IPS DF 6.9 (cell line): Measurements from ENCODE around the gene AFAP1.

Source experiments
- DNase-seq: peaks from one replicate; pipeline ENCODE4 v3.0.0-alpha.2; 2013; ENCODE audit warnings: low read depth, low spot score
- H3K27ac ChIP-seq: one replicate; pipeline ENCODE4 v1.5.1; 2013; ENCODE audit warnings: low read length, control low read depth
- H3K27me3 ChIP-seq: 2 replicates; pipeline ENCODE4 v1.6.1; 2013; ENCODE audit warnings: mild to moderate bottlenecking, low read length; ENCODE audit not compliant: control insufficient read depth, insufficient read depth
- H3K36me3 ChIP-seq: 2 replicates; pipeline ENCODE4 v1.6.1; 2013; ENCODE audit warnings: low read length; ENCODE audit not compliant: control insufficient read depth, insufficient read depth
- H3K4me1 ChIP-seq: 2 replicates; pipeline ENCODE4 v1.6.1; 2013; ENCODE audit warnings: low read length; ENCODE audit not compliant: control insufficient read depth, insufficient read depth
- H3K4me3 ChIP-seq: 2 replicates; pipeline ENCODE4 v1.5.1; 2013; ENCODE audit warnings: mild to moderate bottlenecking, low read length
- H3K9me3 ChIP-seq: 2 replicates; pipeline ENCODE4 v1.6.1; 2013; ENCODE audit warnings: low read length, inconsistent platforms; ENCODE audit not compliant: control insufficient read depth, insufficient read depth
- WGBS: extraction: QIAGEN DNeasy Blood & Tissue Kit; methylation state at CpG from one replicate; pipeline ENCODE4 v1.1.7; 2013; ENCODE audit warnings: mixed read lengths, missing lambda C conversion rate; ENCODE audit not compliant: insufficient read length, insufficient coverage; 5-methylcytosine and 5-hydroxymethylcytosine counted together

AFAP1 gene

DNA sequence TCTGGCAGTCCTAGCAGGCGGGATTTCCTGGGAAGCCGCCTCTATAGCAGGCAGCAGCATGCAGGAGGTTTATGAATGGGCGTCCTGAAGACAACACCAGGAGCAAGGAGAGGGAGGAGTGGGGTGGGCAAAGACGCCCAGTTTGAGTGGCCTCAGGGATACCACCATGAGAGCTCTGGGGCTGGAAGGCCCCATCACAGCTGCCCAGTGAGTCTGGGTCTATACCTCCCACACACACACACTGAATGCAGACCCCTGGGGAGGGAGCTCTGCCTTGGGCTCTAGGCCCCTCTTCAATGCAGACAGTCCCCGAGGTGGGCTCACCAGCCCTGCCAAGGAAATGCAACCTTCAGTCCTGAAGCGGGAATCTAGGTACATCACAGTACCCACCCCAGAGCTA is 98.6 kb downstream of the AFAP1 start:
- Histone ChIP-seq H3K4me3 (no peak overlapping the region), H3K4me1 (no peaks in the 10 kb centered on the region), H3K36me3 (no peaks in the 10 kb centered on the region), H3K27ac (no peak overlapping the region), H3K27me3 (no peaks in the 10 kb centered on the region), H3K9me3 (no peaks in the 10 kb centered on the region)
- DNase-seq: no peak
- WGBS: no CpG with 5 or more reads among the region's 6 CpGs

DNA sequence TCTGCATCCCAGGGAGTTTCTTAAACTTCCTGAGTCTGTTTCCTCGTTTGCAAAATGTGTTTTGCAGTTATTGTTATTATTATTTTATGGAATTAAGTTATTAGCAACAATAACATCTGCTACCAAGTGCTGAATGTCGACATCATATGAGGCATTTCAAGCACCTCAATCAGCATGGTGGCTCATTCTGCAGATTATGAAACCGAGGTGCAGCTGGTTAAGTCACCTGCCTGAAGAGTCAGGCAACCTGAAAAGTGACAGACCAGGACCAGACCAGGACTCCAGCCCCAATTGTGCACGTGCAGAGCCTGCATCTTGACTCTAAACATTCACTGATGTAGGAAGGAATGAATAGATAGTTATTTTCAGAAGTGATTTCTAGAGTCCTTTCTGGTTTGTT is 99.8 kb downstream of the AFAP1 start:
- H3K9me3 ChIP-seq: no peaks in the 10 kb centered on the region
- no peaks in the 10 kb centered on the region for H3K4me1 ChIP-seq
- no CpG with 5 or more reads among the region's 4 CpGs for WGBS
- no peak overlapping the region for H3K4me3 ChIP-seq
- no peaks in the 10 kb centered on the region for H3K36me3 ChIP-seq
- no peaks in the 10 kb centered on the region for H3K27me3 ChIP-seq
- H3K27ac ChIP-seq: no peak overlapping the region
- DNase-seq: no peak

DNA sequence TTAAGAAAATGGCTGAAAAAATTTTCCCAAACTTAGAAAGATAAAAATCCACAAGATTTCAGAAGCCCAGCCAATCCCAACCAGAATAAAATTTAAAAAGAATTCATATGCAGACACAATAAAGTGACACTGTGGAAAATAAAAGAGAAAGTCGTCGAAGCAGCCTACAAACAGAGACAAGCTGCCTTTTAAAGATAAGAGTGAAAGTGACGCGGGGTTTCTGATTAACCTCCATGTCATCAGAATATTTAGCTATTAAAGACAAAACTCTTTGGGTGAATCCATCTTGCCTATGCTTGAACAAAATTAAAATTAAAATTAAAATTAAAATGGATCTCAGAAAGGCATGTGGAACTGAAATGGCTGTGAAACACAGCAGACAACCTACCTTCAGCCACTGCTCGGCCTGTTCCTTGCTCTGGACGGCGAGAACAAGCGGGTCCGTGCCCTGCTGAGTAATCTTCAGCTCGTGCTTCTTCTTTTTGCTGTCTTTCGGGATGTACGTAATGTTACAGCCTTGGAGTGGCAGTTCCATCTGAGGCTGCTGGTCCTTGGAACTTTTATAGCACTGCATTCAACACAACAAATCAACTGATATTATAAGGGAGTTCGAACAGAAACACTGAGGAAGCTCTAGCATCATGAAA is 101.4 kb downstream of the AFAP1 start:
- H3K4me1 ChIP-seq: no peaks in the 10 kb centered on the region
- no CpG with 5 or more reads among the region's 13 CpGs for WGBS
- H3K36me3 ChIP-seq: no peaks in the 10 kb centered on the region
- DNase-seq: no peak
- no peaks in the 10 kb centered on the region for H3K27me3 ChIP-seq
- no peaks in the 10 kb centered on the region for H3K9me3 ChIP-seq
- H3K4me3 ChIP-seq: no peak overlapping the region
- H3K27ac ChIP-seq: no peak overlapping the region

DNA sequence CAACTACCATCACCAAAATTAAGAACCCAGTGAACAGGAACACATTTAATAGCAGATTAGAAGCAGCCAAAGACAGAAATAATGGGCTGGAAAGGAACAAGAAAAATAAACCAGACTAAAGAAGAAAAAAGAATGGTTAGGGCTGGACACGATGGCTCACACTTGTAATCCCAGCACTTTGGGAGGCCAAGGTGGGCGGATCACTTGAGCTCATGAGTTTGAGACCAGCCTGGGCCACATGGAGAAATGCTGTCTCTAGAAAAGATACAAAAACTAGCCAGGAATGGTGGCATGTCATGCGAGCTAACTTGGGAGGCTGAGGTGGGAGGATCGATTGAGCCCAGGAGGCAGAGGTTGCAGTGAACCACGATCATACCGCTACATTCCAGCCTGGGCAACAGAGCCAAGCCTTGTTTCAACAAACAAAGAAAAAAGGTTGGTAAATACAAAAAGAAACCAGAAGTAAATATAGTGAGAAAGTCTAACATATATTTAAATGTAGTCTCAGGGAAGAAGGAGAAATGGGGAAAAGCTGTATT is 102.0 kb downstream of the AFAP1 start:
- no CpG with 5 or more reads among the region's 6 CpGs for WGBS
- Histone ChIP-seq H3K36me3 (no peaks in the 10 kb centered on the region), H3K27ac (no peak overlapping the region), H3K4me1 (no peaks in the 10 kb centered on the region), H3K9me3 (no peaks in the 10 kb centered on the region), H3K4me3 (no peak overlapping the region), H3K27me3 (no peaks in the 10 kb centered on the region)
- no peak for DNase-seq

DNA sequence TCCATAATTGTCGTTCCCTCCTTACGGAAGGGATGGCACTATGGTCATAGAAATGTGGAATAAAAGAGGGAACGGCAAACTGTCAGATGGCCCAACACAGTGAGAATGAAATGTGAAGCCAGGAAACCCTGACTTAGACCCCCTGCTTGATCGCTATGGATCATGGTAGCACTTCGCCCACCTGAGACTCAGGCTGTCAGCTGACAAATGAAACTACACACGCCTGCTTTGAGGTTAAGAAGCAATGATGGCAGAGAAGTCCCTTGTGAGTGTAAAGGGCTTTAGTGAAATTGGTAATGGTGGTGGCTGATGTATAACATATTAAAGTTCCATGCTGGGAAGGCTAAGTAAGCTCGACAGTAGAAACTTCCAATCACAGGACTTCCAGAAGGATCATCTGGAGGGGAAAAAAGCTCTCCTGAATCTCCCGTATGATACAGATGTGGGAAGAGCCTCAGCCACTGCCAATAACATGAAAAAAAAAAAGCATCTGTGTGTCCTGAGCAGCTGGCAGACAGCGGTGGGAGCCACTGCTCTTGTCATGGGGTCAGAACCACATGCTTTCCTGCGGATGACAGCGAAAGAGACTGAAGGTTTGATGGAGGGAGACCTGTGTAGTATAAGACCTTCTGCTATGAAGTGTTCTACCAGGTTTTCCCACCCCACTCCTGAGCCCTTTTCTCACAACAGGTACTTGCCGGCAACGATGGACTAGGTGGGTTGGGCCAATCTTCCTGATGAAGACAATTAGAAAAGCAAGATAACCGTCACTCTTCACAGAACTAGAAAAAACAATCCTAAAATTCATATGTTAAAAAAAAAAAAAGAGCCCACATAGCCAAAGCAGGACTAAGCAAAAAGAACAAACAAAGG is 107.6 kb downstream of the AFAP1 start:
- no CpG with 5 or more reads among the region's 14 CpGs for WGBS

DNA sequence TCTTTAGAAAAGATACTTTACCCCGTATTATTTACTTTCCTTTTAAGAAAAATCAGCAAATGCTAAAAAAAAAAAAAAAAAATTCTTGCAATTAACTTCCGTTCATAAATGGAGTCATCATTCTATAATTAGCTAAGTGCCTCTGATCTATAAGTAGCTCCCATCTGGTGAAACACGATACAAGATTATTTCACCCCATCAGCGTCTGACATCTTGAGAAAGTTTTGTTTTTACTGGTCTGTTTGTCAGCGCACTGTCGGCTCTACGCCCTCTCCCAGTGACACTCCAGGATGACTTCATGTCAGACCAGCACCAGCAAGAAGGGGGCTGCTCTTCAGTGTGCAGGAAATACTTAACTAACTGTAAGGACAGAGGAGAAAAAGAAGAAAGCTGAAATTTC is 108.3 kb downstream of the AFAP1 start:
- Histone ChIP-seq H3K27ac (no peak overlapping the region), H3K4me1 (peaks cover 3% of the 10 kb centered on the region; the same call in 1 of the 2 replicates), H3K27me3 (no peaks in the 10 kb centered on the region), H3K4me3 (no peak overlapping the region), H3K9me3 (no peaks in the 10 kb centered on the region), H3K36me3 (no peaks in the 10 kb centered on the region)
- no peak for DNase-seq
- WGBS: no CpG with 5 or more reads among the region's 7 CpGs

More for the DNA sequence above, 107.6 kb downstream of the AFAP1 start:
- Histone ChIP-seq H3K4me3 (no peak overlapping the region), H3K4me1 (peaks cover 3% of the 10 kb centered on the region; the same call in 1 of the 2 replicates), H3K9me3 (no peaks in the 10 kb centered on the region), H3K27ac (no peak overlapping the region), H3K36me3 (no peaks in the 10 kb centered on the region), H3K27me3 (no peaks in the 10 kb centered on the region)
- DNase-seq: no peak

DNA sequence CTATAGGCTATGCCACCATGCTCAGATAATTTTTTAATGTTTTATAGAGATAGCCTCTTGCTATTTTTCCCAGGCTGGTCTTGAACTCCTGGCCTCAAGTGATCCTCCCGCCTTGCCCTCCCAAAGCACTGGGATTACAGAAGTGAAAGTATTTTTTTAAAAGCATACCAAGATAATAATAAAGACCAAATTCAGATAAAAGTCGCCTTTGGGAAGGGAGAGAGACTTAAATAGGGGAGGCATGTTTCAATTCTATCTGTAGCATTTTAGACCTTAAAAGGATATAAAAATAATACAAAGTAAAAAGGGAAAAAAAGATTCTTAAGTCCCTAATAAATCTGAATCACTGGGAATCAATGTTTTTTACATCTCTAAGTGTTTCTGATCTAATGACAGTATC is 108.9 kb downstream of the AFAP1 start:
- WGBS: no CpG with 5 or more reads among the region's 2 CpGs
- DNase-seq: no peak
- no peaks in the 10 kb centered on the region for H3K9me3 ChIP-seq
- no peaks in the 10 kb centered on the region for H3K36me3 ChIP-seq
- H3K27ac ChIP-seq: no peak overlapping the region
- H3K27me3 ChIP-seq: no peaks in the 10 kb centered on the region
- peaks cover 3% of the 10 kb centered on the region; the same call in 1 of the 2 replicates for H3K4me1 ChIP-seq
- no peak overlapping the region for H3K4me3 ChIP-seq

DNA sequence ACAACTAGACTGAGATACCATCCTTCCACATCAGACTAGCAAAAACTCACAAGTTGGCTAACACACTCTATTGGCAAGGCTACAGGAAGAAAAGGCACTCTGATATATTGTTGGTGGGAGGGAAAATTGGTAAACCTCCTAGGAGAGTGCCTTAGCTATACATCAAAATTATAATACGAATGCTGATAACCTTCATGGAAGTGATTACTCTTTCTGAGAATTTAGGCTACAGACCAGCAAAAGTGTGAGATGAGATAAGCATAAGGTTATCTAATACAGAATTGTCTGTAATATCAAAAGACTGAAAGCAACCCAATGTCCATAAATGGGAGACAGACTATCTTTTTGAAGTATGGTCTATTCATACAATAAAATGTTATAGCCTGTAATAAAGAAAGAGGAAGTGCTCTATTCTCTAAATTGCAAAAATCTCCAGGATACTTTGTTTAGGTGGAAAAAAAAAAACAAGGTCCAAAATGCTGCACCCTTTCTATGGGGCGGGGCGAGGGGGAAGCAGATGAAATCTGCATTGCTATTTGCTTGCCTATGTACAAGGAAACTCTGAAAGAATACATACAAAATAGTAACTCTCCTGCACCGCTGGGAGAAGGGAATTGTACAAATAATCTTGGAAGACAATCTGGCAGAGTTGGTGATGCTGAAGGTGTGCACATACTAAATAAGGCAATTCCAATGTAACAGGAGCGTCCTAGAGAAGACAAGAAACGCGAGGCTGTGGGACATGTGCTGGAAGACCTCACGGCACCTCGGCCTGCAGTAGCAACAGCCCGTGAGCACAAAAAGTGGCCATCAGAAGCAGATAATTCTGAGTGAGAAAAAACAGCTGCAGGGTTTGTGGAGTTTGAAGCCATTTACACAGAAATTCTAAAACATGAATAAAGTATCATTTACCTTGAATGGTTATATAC is 109.7 kb downstream of the AFAP1 start:
- no peak for DNase-seq
- no CpG with 5 or more reads among the region's 10 CpGs for WGBS
- Histone ChIP-seq H3K9me3 (no peaks in the 10 kb centered on the region), H3K4me1 (peaks cover 3% of the 10 kb centered on the region; the same call in 1 of the 2 replicates), H3K36me3 (no peaks in the 10 kb centered on the region), H3K27me3 (no peaks in the 10 kb centered on the region), H3K27ac (no peak overlapping the region), H3K4me3 (no peak overlapping the region)

DNA sequence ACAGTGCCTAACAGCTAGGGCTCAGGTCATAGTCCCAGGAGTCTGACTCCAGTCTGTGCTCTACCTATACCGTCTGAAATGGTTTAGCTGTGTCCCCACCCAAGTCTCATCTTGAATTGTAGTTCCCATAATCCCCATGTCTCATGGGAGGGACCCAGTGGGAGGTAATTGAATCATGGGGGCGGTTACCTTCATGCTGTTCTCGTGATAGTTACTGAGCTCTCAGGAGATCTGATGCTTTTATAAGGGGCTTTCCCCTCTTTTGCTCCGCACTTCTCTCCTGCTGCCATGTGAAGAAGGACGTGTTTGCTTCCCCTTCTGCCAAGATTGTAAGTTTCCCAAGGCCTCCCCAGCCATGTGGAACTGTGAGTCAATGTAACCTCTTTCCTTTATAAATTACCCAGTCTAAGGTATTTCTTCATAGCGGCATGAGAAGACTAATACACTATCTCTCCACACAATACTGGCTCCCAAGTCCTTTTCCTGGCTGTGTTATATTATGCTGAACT is 110.8 kb downstream of the AFAP1 start:
- Histone ChIP-seq H3K4me3 (no peak overlapping the region), H3K27ac (no peak overlapping the region), H3K9me3 (no peaks in the 10 kb centered on the region), H3K27me3 (no peaks in the 10 kb centered on the region), H3K36me3 (no peaks in the 10 kb centered on the region), H3K4me1 (peaks cover 3% of the 10 kb centered on the region; the same call in 1 of the 2 replicates)
- WGBS: no CpG with 5 or more reads among the region's 6 CpGs
- DNase-seq: no peak
